ENCODE data around the gene SRL.

The SRL gene

GRCh38 chr16:4241928-4242283 lies at the start of gene SRL:
TSS of gene SRL (minus strand) at chr16:4242080. CDS start at chr16:4242067, 13 bp downstream.
- DNase-seq: no peak

DNA sequence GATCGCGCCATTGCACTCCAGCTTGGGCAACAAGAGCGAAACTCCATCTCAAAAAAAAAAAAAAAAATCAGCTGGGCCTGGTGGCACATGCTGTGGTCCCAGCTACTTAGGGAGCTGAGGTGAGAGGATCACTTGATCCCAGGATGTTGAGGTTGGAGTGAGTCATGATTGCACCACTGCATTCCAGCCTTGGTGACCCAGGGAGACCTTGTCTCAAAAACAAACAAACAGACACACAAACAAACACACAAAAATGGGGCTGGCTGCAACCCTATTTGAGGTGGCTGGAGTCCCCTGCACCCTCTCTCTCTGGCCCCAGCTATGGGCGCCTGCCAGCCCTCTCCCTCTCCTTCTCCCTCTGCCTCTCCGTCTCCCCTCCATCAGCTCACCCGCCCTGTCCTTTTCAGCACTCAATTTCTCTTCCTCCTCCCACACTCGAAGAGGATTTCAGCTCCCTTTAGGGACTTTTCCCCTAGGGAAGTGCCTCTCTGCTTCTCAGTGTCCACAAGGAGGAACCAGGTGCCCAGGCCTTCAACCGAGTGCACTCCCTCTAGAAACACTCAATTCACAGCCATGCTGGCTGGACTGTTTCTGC lies 48.5 kb upstream of the SRL start:
- no peak for DNase-seq

DNA sequence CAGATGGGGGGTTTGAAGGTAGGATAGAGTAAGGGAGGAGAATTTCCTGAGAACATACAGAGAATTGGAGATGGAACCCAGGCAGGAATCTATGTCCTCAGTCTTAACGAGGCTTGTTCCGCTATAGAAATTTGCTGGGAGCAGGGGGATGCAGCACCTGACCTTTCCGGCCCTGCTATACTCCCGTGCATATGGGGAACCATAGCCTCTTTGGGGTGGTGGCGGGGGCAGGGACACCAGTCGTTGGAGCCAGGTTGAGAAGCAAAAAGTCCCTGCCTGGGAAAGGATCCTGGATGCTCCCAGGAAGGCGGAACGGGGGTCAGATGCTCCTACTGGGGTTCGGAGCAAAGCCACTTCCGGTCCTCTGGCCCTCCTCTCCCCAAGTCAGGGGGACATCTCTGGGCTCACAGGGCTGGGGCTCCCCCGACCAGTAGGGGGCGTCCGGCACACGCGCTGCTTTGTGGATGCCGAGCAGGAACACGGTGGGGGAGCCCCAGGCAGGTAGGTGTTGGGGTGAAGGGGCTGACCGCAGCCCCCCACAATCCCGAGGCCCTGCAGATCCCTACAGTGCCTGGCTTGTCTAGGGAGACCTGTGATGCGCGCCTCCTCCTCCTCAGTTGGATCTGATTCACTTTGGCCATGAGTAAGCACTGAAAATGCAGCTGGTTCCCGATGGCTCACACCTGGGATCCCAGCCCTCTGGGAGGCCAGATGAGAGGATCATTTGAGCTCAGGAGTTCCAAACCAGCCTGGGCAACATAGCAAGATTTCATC lies 46.5 kb upstream of the SRL start:
- peak; percentile 77 for DNase-seq

- no peak for DNase-seq
These were observed 43.3 kb upstream of the SRL start for GRCh38 chr16:4285167-4285566.

GRCh38 chr16:4283939-4284338 lies 42.1 kb upstream of the SRL start:
- no peak for DNase-seq

DNA sequence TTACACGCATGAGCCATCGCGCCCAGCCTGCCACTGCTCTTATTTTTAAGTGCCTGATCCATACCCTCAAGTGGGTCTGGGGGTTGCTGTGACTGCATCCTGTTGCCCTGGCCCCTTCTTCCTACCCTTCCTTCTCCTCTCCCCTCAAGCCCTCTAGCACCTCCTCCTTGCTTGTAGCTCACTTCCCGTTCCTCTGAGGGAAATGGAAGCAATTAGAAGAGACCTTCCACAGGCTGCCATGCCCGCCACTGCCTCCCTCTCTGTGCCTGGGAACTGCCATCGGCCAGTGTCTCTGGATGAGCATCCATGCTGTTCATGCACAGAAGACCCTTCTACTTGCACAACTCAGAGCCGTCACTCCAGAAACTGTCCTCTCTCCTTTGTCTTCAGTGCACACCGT lies 41.6 kb upstream of the SRL start:
- DNase-seq: no peak

DNA sequence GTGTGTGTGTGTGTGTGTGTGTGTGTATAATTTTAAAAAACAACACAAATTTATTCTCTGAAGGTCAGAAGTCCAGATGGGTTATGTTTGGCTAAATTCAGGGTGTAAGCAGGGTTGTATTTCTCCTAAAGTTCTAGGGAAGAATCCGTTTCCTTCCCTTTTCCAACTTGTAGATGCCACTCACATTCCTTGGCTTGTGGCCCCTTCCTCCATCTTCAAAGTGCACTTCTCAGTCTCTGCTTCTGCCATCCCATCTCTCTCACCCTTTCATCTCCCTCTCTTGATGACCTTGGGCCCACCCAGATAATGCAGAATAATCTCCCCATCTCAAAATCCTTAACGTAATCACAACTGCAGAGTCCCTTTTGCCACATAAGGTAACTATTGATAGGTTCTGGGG lies 38.7 kb upstream of the SRL start:
- DNase-seq: no peak

DNA sequence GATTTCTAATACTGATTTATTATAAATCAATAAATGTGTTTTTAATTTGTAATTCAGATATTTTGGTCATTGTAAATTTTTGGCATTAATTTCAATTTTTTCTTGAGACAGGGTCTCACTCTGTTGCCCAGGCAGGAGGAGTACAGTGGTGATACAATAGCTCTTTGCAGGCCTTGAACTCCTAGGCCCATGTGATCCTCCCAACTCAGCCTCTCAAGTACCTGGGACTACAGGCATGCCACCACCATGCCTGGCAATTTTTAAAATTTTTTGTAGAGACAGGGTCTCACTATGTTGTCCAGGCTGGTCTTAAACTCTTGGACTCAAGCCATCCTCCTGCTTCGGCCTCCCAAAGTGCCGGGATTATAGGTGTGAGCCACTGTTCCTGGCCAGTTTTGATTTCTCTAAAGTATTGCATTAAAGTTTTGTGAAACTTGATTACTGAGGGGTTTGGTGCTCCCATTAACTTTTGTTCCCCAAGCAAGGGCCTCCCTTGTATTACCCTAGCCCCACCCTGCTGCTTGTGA lies 36.2 kb upstream of the SRL start:
- DNase-seq: no peak

DNA sequence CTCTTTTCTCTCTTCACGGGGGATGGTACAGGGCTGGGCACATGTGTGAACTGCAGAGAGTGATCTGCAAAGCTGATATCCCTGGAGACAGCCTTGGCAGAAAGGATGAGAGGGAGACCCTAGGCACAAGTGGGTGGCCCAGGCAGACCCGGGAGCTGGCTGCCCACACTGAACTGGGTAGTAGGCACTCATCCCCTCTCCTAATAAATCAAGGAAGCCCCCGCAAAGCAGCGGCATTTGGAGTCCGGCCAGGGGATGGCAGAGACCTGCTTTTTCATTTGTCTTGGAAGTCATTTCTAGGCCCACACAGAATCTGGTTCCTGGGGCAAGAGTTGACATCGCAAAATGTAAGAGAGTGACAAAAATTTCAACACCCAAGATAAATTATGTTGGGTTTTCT lies 34.0 kb upstream of the SRL start:
- no peak for DNase-seq

DNA sequence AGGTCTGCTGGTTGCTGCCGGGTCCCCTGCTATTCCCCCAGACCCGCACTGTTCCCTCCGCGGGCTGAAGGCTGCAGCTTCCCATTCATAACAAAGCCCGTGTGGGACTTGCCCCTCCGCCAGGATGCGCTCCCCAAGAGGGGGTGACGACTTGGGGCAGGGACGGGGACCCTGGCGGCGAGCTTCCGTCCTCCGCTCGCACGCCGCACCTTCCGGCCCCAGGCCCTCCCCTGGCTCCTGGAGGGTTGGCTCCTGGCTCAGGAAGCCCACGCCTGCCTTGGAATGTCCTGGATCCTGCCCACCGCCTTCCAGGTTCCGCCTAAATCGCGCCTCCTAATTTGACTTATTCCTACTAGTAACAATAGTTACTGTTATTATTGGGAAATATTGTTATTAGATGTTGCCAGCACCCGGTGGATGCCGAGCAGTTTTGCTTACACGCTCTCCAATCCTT lies 32.0 kb upstream of the SRL start:
- no peak for DNase-seq

DNA sequence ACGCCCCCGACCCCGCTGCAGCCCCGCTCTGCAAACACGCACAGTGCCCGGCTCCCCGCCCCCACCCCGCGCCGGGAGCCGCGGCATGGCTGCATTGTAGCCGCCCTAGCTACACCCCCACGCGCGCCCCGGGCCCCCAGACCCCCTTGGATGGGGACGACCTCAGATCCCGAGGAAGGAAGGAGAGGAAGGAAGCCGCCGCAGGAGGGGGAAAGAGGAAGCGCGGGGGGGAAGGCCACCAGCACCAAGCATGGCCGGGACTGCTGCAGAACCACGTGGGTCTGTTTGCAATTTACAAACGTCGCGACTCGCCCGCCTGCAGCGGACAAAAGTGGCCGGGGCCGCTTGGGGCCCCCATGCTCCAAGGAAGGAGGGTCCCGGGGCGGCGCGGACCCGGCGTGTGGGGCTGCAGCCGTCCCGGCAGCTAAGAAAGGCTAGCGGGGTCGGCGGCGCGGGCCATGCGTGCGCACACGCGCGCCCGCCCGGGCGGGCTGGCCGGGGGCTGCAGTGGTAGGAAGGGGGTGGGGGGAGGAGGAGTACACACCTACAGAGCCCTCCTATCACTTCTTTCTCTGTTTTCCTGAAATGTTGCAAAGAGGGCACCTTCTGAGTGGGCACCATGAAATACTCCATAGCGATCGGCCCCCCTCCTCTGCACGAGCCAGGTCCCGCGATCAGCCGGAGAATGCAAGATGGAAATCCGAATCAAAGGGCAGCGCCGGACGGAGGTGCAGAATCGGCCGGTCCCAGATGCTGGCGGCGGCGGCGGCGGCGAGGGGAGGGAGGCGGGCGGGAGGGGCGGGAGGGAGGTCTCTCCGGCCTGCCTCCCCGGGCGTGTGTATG lies 30.5 kb upstream of the SRL start:
- DNase-seq: no peak

GRCh38 chr16:4271176-4272113 lies 29.6 kb upstream of the SRL start:
- peak; percentile 77 for DNase-seq

GRCh38 chr16:4270595-4270994 lies 28.7 kb upstream of the SRL start:
- no peak for DNase-seq

- DNase-seq: no peak
These were observed 28.2 kb upstream of the SRL start for GRCh38 chr16:4270091-4270490.

- DNase-seq: no peak
These were observed 24.5 kb upstream of the SRL start for GRCh38 chr16:4266372-4266771.

DNA sequence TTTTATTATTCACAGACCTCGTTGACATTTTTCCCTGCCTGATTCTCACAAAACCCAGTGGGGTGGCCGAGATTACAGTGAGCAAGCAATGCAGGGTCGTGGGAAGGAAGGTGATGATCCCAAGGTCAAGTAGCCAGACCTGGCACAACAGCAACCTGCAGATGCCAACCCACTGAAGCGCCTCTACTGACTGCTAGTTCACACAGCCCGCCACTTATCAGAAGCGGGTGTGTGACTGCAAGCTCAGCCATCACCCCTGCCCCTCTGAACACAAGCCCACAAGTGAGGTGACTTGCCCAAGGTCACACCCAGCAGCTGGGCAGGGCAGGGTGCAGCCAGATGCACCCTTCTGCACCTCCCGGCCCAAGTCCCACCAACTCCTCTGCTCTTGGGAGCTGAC lies 23.8 kb upstream of the SRL start:
- no peak for DNase-seq

DNA sequence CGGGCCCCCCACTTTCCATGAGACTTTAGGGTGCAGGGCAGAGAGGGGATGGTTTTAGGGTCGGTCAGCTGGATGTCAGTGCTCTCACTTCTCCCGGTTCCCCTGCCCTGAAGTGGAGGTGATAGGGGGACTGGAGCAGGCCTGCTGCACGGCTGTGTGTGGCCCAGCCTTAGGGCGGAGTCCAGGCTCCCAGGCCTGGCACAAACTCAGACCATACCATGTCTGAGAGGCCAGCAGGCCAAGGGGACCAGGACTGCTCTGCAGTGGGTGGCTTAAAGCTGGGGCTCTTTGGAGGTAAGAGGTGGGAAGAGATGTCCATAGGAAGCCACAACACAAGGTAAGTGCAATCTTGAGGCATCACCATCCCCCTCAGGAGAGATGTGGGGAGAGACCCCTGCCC lies 22.7 kb upstream of the SRL start:
- no peak for DNase-seq

DNA sequence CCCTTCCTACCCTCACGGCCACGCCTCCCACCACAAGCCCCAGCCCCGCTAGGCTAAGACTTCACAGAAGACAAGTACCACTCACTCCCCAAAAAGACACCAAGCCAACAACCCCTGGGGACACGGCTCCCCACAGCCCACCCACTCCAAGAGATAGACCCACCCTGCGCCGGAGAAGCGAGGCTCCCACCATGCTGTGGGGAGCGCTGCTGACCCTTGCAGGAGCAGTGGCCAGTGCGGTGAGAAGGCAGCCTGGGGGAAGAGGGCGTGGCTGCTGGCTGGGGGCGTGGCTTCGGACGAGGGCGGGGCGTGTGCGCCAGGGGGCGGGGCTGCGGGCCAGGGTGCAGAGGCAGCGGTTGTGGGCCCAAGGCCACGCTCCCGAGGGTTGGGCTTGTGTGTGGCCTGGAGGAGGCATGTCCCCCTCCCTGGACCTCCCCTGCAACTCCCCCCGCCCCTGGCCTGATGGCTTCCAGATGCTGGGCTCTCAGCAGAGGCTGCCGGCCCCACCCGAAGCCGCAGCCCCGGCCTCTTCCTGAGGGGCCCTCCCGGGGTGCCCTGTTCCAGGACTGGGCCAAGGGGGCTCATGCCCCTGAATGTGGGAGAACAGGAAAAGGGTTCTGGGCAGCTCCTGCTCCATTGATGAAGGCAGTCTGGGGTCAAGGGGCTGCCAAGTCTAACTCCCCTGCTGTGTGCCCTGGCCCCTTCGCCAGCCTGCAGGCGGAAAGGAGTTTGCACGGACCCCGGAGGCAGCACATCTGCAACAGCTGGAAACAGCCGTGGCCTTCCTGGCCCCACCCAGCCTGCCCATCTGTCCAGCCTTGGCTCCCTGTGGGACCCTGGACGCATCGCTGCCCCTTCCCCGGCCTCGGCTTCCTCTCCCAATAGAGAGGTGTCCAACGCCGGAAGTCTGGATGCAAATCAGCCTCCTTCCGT lies 21.9 kb upstream of the SRL start:
- DNase-seq: no peak

GRCh38 chr16:4262303-4262835 lies 20.5 kb upstream of the SRL start:
- DNase-seq: no peak

GRCh38 chr16:4261557-4262172 lies 19.8 kb upstream of the SRL start:
- peak; percentile 17 for DNase-seq

DNA sequence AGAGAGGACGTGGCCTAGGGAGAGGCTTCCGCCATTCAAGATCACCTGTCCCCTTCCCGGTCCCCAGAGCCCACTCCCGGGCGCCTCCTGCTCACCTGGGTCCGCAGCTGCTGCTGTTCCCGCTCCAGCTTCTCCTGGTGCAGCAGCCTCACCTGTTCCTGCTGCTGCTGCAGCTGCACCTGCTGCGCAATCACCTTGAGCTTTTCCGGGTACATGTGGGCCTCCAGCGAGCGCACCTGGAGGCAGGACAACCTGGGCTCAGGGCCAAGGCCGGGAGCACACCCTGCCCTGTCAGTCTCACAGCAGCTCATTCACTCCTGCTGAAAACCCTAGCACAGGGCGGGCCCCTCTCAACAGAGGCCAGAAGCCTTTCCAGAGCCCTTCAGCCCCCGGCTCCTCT lies 18.5 kb upstream of the SRL start:
- no peak for DNase-seq

All from activated T-cell treated with anti-CD3 and anti-CD28 coated beads for 4 hours (primary cell).